T1000 (cell line): ENCODE results near the gene ADAMTS12.
A peak's percentile ranks its signal among the peaks of the same experiment; 100 is the strongest.

Experiments used
- DNase-seq: peaks from one replicate; lab custom pipeline; 2025; ENCODE audit warnings: mixed read lengths; lab: John Stamatoyannopoulos, UW

The ADAMTS12 gene

DNA sequence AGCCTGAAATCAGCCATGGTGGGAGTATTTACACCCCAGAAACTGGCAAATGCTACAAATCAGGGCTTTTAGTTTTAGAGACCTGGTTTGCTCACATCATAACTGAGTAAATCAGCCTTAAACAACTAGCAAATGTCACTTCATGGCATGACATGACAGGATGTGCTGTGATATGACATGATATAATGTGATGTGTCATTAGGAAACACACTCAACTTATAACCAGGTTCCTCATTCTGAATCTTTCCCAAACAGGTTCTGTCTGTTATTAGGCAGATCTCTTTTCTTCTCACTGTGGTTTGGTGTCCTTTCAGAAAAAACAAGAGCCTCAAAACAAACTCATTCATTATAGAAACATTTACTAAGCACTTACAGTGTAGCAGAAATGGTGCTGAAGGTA lies 90.5 kb downstream of the ADAMTS12 start:
- DNase-seq, result no peak

DNA sequence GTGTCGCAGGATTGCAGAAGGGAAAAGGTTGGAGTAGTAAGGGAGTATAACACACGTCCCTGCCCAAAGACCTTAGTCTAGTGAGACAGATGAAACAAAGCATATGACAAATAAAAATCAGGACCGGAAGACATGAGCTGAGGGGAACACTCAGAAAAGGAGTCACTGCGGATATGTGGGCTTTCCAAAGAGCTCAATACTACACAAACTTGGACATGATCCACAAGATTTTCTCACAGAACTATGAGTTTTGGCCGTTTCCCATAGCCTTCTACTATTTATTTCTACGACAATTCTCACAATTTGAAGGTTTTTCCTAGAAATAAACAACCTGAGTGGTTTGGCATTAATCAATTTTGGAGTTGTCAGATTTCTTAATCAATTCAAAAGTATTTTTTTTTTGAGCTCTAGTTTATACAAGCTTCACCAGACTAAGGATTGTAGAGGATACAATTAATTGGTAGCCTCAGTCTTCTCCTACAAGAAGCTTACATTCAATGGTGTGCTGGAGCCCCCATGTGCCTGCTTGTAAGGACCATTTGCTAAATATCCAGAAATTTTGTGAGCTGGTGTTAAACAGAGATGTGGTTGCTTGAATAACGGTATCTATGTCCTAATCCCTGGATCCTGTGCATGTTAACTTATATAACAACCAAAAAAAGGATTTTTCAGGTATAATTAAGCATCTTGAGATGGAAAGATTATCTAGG lies 91.4 kb downstream of the ADAMTS12 start:
- DNase-seq, result no peak

DNA sequence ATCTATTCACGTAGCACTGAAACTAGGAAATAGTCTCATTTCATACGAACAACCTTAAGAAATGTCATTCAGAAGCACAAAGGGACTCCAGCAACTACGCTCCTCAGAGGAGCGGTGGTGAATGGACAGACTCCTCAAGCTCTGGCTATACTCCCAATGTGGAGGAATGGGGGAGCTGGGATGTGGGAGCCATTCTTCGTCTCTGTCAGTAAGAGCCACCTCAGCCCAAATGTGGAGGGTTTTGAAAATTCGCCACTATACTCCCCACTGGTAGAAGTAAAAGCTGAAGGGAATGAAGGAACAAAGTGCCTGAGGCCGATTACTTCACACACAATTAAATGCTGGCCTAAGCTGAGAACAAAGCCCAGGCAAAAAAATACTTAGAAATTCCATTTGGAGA lies 96.3 kb downstream of the ADAMTS12 start:
- DNase-seq, result no peak

DNA sequence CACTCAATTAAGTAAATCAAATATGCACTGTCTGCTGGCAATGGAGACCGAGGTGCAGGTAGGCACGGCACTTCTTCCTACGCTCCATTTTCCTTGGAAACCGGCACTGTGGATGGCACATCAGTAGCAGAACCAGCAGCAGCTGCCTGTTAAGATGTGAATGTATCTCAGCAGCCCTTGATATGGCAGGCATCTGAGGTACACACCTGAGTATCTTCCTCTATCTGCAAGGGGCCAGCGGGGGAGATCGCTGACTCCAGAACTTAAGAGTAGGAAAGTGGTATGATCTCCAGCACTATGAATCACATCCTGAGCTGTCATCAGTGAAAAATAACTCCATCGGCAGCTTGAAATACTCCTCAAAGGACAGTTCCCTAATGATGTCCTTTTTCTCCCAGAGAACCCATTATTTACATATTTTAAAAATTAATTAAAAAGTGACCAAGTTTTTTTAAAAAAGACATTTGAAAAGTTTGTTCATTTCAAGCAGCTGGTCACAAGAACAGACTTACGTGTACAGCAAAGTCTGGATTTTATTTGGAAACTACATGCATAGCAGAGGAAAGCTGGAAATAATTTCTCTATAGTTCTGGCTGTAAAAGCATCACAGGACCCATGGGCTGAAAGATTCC lies 97.1 kb downstream of the ADAMTS12 start:
- no peak for DNase-seq

DNA sequence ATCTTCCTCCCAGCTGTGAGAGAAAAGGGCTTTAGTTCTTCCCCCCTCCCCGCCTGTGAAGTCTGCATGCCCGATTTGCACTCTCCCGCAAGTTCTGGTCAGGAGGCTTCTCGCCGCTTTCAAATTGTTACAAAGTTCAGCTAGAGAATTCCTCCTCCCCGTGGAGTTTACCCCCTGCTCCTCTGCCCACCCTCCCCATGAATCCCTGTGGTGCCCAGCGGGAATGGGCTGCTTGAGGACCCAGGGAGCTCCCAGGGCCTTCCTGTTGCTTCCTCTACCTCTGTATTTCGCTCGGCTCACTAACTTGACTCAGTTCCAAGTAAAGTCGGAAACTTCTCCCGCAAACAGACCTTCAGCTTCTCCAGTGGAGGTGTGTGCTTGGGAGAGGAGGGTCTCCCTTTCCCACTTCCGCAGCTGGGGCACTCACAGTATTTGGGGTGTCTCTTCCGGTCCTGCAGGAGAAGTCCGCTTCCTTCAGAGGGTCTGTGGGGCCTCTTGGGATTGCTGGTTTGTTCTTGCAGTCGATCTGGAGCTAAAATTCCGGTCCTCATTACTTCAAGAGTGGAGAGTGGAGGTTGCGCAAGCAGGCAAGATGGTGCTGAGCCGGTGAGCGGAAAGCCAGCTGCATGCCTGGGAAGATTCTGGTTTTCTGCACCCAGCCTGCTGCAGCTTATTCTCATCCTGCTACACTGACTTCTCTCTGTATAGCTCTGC lies 97.8 kb downstream of the ADAMTS12 start:
- DNase-seq, result no peak

DNA sequence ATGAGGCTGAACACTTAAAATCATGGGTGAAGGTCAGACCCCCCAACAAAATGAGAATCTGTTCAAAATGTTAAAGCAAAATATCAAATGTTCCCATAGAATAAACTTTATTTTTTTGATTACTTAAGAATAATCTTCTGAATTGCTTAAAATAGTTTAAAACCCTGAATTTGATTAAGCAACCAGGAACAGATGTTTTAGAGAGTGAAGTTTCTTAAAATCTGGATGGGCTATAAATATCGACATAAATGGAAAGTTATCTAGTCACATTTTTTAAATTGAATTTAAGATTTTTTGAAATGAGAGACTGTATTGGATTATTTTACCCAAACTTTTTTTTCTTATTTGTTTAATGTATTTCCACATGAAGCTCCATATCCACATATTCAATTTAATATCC lies 98.5 kb downstream of the ADAMTS12 start:
- no peak for DNase-seq

DNA sequence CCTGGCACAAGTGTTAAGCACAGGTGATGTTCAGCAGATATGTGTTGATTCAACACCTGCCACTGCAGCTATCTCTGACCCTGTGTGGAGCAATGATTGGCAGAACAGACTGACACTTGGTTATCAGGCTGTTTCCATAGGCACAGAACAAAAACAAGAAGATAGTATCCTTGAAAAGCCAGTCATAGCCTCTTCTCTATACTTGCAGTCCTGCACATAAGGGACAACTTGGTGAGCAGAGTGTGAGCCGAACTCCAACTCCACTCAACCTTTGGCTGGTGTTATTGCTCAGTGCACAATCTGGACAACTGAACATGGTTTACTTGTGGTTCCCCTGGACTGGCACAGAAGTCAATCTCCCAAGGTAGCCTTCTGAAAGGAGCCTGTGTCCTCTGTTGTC lies 99.2 kb downstream of the ADAMTS12 start:
- DNase-seq, result no peak

DNA sequence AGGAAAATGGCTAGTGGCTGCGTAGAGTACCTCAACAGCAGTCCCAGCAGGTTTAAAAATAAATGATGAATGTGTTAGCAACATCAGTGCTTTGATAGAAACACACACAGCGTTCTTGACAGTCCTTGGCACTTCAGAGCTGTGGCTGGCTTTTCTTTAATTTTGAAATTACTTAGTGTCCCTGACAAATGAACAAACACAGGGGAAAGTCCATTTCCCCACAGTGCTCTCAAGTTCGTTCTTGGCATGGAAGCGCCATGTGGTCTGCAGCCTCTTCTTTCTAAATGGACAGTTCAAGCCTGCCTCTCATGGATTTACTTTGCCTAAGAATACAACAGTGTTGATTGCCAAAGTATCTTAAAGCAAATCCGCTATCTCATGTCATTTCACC lies 102.2 kb downstream of the ADAMTS12 start:
- no peak for DNase-seq

DNA sequence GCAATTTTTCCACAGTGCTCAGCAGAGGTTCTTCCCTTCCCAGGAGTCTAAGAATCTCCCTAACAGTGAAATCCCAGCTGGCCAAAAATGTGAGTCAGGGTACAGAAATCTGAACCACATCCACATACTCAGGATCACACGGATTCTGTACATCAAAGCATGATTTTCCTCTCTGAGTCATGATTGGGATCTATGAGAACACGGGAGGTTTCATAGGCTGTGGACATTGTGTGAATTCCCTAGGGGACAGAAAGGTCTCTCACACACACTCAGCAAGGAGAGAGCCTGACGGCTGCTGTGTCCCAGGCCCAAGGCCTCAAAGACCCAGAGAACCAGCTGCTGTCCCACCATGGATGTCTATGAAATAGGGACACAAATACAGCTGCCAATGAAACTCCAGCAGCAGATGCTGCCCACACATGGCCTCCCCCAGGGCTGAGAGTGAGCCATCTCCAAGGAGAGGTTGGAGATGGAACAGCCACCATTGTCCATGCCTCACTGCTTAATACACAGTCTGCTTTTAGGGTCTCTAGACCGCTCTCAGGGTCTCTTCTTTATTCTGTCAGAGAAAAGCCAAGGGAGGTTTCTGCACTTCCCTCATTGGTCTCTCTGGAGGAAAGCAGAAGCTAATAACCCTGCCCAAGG lies 102.7 kb downstream of the ADAMTS12 start:
- DNase-seq, result peak; percentile 74

DNA sequence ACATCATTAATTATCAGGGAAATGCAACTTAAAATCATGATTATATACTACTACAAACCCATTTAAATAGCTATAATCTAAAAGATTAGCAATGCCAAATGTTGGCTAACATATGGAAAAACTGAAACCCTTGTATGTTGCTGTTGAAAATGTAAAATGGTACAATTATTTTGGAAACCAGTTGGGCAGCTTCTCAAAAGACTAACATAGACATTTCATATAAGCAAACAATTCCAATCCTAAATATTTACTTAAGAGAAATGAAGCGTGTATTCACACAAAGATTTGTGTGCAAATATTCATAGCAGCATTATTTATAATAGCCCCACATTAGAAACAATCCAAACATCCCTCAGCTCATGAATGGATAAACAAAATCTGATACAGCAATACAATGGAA lies 106.2 kb downstream of the ADAMTS12 start:
- DNase-seq, result no peak

DNA sequence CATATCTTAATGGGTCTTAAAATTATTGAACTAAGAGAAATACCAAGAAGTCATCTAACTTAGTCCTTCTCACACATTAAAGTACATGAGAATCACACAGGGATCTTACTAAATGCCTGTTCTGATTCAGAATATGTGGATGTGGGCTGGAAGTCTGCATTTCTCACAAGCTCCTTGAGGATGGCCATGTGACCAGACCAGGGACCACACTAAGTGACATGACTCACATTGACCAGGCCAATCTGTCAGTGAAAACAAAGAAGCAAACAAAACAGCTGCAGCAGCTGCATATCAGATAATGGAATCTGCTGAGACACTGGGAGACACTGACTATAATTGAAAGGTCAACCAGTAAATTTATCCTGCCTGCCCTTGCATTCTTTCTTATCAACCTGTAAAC lies 110.5 kb downstream of the ADAMTS12 start:
- DNase-seq, result no peak

DNA sequence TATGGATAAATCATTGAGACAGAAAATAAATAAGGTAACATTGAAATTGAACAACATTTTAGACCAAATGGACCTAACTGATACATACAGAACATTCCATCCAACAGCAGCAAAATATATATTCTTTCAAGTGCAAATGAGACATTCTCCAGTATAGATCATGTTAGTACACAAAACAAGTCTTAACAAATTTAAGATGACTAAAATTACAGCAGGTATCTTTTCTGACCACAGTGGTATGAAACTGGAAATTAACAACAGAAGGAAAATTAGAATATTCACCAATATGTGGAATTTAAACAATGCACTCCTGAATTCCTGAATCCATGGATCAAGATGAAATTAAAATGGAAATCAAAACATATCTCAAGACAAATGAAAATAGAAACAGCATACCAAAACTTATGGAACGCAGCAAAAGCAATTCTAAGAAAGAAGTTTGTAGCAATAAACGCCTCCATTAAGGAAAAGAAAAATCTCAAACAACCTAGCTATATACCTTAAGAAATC lies 115.6 kb downstream of the ADAMTS12 start:
- no peak for DNase-seq

DNA sequence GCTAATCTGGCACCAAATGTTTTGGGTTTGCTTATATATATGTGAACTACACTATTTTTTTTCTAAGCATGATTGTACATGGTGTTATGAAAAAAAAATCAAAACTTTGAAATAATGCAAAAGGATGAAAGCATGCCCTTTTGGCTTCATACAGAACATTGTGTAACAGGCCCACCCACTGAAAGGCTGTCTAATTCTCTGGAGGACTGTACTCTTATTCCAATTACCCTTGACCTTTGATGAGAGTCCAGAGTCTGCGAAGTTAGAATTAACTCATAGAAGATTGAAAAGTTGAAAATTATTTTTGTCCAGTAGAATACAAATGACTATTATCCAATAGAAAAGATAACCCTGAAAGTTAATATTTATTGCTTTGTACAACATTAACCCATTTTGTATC lies 117.4 kb downstream of the ADAMTS12 start:
- no peak for DNase-seq

DNA sequence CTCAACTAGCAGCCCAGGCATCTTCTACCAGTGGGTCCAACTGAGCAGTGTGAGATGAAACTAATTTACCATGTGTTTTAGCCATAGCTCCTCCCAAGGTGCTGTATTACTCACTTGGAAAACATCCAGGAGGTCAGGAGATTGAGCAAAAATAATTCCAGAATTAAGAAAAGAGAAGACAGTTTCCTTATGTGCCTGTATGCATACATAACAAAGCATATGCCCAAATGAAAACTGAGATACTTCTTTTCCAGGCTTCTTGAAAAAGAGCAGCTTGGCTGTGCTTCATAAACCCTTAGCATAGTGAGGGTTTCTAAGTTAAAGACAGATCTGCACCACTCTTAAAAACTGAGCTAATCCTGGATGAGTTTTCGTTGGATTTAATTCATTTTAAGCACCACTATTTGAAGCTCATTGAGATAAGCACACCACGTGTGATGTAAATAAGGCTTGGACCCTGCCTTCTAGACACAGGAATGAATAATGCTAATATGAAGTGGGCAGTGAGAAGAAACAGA lies 119.4 kb downstream of the ADAMTS12 start:
- no peak for DNase-seq

DNA sequence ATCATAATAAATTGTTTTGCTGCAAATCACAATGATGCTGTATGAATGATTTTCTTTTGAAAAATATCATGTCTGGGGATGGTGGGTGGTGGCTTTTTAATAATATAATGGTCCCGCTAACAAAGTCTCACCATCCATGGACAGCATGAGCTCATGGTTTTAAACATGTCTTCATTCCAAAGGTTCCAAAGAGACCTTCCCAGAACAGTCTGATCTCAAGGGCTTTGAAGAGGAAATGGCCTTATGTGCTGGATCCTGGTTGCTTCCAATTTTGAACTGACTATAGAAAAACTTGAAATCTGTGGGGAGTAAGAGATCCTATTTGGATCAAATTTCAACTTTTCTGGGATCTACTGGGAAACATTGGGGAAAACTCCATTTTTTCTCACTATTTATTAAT lies 121.8 kb downstream of the ADAMTS12 start:
- no peak for DNase-seq

DNA sequence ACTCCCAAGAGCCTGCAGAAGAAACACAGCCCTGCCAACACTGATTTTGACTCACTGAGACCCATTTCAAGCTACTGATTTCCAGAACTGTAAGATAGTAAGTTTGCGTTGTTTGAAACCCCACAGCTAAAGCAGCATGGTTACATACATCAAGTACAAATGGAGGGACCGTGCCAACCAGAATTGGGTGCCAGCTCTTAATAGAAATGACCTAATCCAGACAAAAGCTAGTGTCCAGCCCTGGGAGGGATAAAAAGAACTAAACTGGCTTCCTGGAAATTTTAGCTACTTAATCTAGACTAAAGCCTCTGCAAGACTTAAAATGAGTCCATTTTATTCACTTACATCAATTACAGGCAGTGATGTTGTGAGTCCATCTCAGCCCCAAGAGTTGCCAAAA lies 122.6 kb downstream of the ADAMTS12 start:
- DNase-seq, result no peak

DNA sequence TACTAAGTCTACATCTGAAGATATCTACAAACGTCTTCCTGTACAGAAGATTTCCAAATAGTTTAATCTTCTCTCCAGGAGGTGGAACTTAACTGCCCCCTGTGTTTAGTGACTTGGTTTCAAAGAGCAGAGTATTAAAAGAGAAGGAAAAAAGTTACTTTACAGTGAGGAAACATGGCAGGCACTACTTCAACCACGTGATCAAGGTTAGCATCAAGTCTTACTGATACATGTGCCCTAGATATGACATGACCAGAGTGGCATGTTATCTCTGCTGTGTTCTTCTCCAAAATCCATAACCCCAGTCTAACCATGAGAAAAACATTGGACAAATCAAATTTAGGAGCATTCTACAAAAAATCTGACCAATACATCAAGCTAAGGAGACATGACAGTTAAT lies 125.8 kb downstream of the ADAMTS12 start:
- DNase-seq, result no peak

DNA sequence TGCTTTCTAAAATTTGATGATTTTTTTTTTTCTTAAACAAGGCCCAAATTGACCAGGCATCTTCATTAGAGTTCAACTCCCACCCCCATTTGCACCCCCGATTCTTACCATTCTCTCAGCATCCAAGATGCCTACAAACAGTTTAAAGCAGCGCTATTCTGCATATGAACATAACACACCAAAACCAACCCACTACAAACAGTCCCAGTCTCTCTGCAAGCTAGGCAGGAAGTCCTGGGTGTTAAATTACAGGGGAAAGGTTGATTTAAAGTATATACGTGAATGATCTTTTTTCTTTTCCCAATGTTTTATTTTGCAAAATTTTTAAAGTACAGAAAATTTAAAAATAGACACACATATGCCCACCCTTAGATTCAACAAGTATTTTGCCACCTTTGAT lies 127.0 kb downstream of the ADAMTS12 start:
- DNase-seq, result no peak

DNA sequence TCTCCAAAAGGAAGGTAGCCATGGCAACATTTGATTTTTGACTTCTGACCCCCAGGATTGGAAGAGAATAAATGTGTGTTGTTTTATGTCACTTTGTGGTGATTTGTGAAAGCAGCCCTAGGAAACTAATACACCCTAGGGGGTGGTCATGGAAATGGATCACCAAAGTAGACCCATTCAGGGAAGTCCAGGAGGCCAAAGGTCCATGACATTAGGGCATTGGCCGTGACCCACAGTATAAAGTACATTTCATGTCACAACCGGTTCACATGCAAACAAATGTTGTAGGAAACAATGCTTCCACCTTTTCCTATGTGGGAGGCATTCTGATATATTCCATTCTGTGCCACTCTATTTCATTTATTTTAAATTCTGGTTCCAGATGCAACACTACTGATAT lies 128.4 kb downstream of the ADAMTS12 start:
- no peak for DNase-seq

DNA sequence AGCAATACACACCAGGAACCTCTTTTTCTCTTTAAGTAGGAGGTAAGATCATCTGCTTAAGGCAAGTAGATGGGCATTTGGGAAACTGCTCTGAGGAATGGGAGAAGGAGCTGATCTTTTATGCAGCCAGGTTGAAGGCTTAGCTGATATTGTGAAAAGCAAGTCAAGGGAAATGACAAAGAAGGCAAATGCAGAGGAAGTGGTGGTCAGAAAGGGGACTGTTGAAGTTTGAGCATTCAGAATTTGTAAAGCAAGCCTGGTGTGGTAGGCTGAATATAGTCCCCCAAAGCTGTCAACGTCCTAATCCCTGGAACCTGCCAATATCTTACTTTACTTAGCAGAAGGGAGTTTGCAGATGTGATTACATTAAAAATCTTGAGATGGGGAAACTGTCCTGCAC lies 128.9 kb downstream of the ADAMTS12 start:
- DNase-seq, result no peak

DNA sequence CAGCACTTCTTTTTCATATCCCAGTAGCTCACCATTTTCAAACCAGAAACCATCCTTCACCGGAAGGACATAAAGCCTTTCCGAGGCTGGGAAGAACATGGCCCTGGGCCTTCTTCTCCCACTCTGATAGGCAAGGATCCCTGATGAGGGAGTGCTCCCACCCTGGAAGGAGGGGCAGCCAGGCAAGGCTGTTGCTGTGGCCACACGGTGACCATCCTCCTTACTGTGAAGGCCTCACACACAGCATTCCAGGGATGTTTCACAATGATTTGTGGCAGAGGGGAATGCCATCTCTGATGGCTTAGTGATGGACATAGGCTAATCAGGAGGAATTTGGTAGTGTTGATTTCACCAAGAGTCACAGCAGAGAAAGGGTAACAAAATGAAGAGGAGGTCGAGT lies 130.7 kb downstream of the ADAMTS12 start:
- DNase-seq, result no peak

DNA sequence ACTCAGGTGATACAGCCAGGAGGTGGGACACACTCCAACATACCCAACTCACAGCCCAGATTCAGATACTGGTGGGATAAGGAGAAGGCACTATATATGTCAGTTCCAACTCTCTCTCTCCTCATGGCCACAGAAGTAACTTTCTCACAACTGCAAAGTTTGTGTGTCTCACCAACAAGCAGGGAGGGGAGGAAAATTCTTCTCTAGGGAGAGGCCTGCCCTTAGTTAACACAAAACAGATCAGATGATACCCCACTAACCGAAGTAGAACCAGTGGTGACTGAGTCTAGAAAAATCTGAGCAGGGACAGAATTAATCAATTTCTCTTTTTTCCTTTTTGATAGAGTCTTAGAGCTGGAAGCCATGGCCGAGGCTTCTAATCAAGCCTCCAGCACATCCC lies 133.1 kb downstream of the ADAMTS12 start:
- DNase-seq, result no peak

DNA sequence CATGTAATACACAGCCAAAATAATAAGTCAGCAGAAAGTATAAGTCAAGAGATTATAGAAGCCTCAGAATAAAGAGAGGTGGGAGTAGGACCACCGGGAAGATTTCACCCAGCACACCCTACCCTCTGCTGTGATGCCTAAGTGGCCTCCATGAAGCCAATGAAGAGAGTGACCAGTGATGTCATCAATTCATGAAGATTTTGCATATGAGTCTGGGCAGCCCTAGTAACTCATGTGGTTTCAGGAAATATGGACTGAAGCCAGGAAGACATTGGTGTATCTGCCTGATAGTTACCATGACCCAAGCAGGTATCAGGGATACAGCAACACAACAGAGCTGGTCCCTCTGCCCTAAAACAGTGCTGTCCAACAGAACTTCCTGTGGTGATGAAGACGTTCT lies 135.3 kb downstream of the ADAMTS12 start:
- no peak for DNase-seq
